ENCODE results near the gene FAM3D. TPM values are rescaled to one million over a fixed set of nuclear protein-coding genes. Genes with fewer than 3 reads are reported as not detected.

Gene FAM3D
- total RNA-seq, 1 donor from 2014 or later, result 4.0 TPM

GRCh38 chr3:58606693-58607092 is 59.9 kb downstream of the FAM3D start:
- H3K4me1 ChIP-seq, result no peaks in the 10 kb centered on the region
- DNase-seq (no peak), ATAC-seq (no peak)
- H3K9me3 ChIP-seq, result no peaks in the 10 kb centered on the region
- no peaks in the 10 kb centered on the region for H3K27me3 ChIP-seq
- H3K27ac ChIP-seq, result no peak overlapping the region
- TF ChIP-seq CTCF (IDR thresholded peaks at IDR 0.05), result no peak
- no peak overlapping the region for H3K4me3 ChIP-seq
- no peaks in the 10 kb centered on the region for H3K36me3 ChIP-seq
- intact Hi-C loops (cut with DNase I), result no loop called here

GRCh38 chr3:58604031-58604430 is 62.5 kb downstream of the FAM3D start:
- no peaks in the 10 kb centered on the region for H3K36me3 ChIP-seq
- ATAC-seq, result no peak
- no peaks in the 10 kb centered on the region for H3K4me1 ChIP-seq
- no peak overlapping the region for H3K4me3 ChIP-seq
- no peak for DNase-seq
- H3K27me3 ChIP-seq, result no peaks in the 10 kb centered on the region
- no peak overlapping the region for H3K27ac ChIP-seq
- no peaks in the 10 kb centered on the region for H3K9me3 ChIP-seq
- intact Hi-C loops (cut with DNase I), result no loop called here
- TF ChIP-seq CTCF (IDR thresholded peaks at IDR 0.05), result no peak

GRCh38 chr3:58603606-58604005 is 63.0 kb downstream of the FAM3D start:
- no peaks in the 10 kb centered on the region for H3K27me3 ChIP-seq
- no peaks in the 10 kb centered on the region for H3K9me3 ChIP-seq
- H3K27ac ChIP-seq, result no peak overlapping the region
- H3K4me1 ChIP-seq, result no peaks in the 10 kb centered on the region
- no peaks in the 10 kb centered on the region for H3K36me3 ChIP-seq
- no peak for ATAC-seq
- H3K4me3 ChIP-seq, result no peak overlapping the region
- intact Hi-C loops (cut with DNase I), result no loop called here
- no peak for TF ChIP-seq CTCF (IDR thresholded peaks at IDR 0.05)
- DNase-seq, result no peak

GRCh38 chr3:58597770-58598310 is 68.7 kb downstream of the FAM3D start:
- H3K4me1 ChIP-seq, result no peaks in the 10 kb centered on the region
- ATAC-seq (no peak), DNase-seq (no peak)
- H3K27me3 ChIP-seq, result no peaks in the 10 kb centered on the region
- intact Hi-C loops (cut with DNase I), result no loop called here
- no peak overlapping the region for H3K27ac ChIP-seq
- no peak for TF ChIP-seq CTCF (IDR thresholded peaks at IDR 0.05)
- no peaks in the 10 kb centered on the region for H3K36me3 ChIP-seq
- H3K9me3 ChIP-seq, result no peaks in the 10 kb centered on the region
- H3K4me3 ChIP-seq, result no peak overlapping the region

GRCh38 chr3:58596834-58597518 is 69.6 kb downstream of the FAM3D start:
- Histone ChIP-seq H3K36me3 (no peaks in the 10 kb centered on the region), H3K9me3 (no peaks in the 10 kb centered on the region), H3K4me1 (no peaks in the 10 kb centered on the region), H3K27ac (no peak overlapping the region), H3K27me3 (no peaks in the 10 kb centered on the region), H3K4me3 (no peak overlapping the region)
- DNase-seq (no peak), ATAC-seq (no peak)
- no peak for TF ChIP-seq CTCF (IDR thresholded peaks at IDR 0.05)
- intact Hi-C loops (cut with DNase I), result no loop called here
